H1 (cell line): ENCODE results near the gene PALD1. TPM values are rescaled to one million over a fixed set of nuclear protein-coding genes. Genes with fewer than 3 reads are reported as not detected.

Experiments used
- ASH2L ChIP-seq: fragments of 200-600, 300-600 bp; sonication (generic); IDR thresholded peaks from one replicate; pipeline ENCODE4 v1.7.1; 2017; ENCODE audit warnings: low read length
- ATF2 ChIP-seq: IDR thresholded peaks from 2 replicates; pipeline ENCODE4 v1.6.1; 2012; ENCODE audit warnings: low read length, inconsistent platforms
- BRCA1 ChIP-seq: IDR thresholded peaks from 2 replicates; pipeline ENCODE4 v1.6.1; 2012; ENCODE audit warnings: low read depth, low read length, improper control_type of control experiment
- CBX8 ChIP-seq: fragments of 300-800, 300-1000 bp; sonication (generic); IDR thresholded peaks from 2 replicates; pipeline ENCODE4 v1.7.1; 2016; ENCODE audit warnings: low read depth, low read length, borderline replicate concordance
- CHD1 ChIP-seq: IDR thresholded peaks from 2 replicates; pipeline ENCODE4 v1.6.1; 2012; ENCODE audit warnings: low read depth, low read length, improper control_type of control experiment
- CHD2 ChIP-seq: IDR thresholded peaks from 2 replicates; pipeline ENCODE4 v1.6.1; 2012; ENCODE audit warnings: low read length, improper control_type of control experiment
- CTBP2 ChIP-seq: IDR thresholded peaks from 2 replicates; pipeline ENCODE4 v1.7.0; 2011; ENCODE audit warnings: borderline replicate concordance, mild to moderate bottlenecking, moderate library complexity, mixed read lengths, low read length; ENCODE audit not compliant: insufficient read depth, insufficient read length
- E2F6 ChIP-seq: IDR thresholded peaks from 2 replicates; pipeline ENCODE4 v1.6.1; 2012; ENCODE audit warnings: inconsistent platforms
- EZH2 ChIP-seq: fragments of 200-600 bp; sonication (generic); IDR thresholded peaks from 2 replicates; pipeline ENCODE4 v1.7.1; 2012; ENCODE audit warnings: low read depth, mild to moderate bottlenecking, moderate library complexity, low read length, inconsistent platforms; ENCODE audit not compliant: severe bottlenecking
- HDAC6 ChIP-seq: IDR thresholded peaks from one replicate; pipeline ENCODE4 v1.7.1; 2012; ENCODE audit warnings: low read depth, mild to moderate bottlenecking, inconsistent platforms, low read length, moderate library complexity
- KDM4A ChIP-seq: IDR thresholded peaks from one replicate; pipeline ENCODE4 v1.7.1; 2012; ENCODE audit warnings: low read depth, mild to moderate bottlenecking, moderate library complexity, low read length, inconsistent platforms; ENCODE audit not compliant: severe bottlenecking
- KDM5A ChIP-seq: fragments of 200-600 bp; IDR thresholded peaks from 2 replicates; pipeline ENCODE4 v1.7.1; 2012; ENCODE audit warnings: mild to moderate bottlenecking, low read length, inconsistent platforms, mixed read lengths
- MAX ChIP-seq: IDR thresholded peaks from 2 replicates; pipeline ENCODE4 v1.6.1; 2012; ENCODE audit warnings: inconsistent platforms
- POLR2A ChIP-seq, 2 experiments: IDR thresholded peaks; 1 replicate in 1 of 2; 2 replicates in 1 of 2; pipeline ENCODE4 v1.6.1; 2011; ENCODE audit warnings: low read depth in 2 of 2, low read length in 2 of 2, mild to moderate bottlenecking in 2 of 2; ENCODE audit errors: control extremely low read depth in 1 of 2
- POLR2AphosphoS5 ChIP-seq: IDR thresholded peaks from 2 replicates; pipeline ENCODE4 v1.6.1; 2011; ENCODE audit warnings: low read depth, low read length
- RBBP5 ChIP-seq: IDR thresholded peaks from 2 replicates; pipeline ENCODE4 v1.7.1; 2012; ENCODE audit warnings: low read depth, mild to moderate bottlenecking, inconsistent platforms, low read length, moderate library complexity, borderline replicate concordance
- TAF7 ChIP-seq: optimal IDR thresholded peaks from 2 replicates; pipeline ENCODE3; 2011; ENCODE audit warnings: low read depth, mild to moderate bottlenecking, inconsistent platforms, low read length, moderate library complexity, borderline replicate concordance
- TEAD4 ChIP-seq: IDR thresholded peaks from 2 replicates; pipeline ENCODE4 v1.6.1; 2012; ENCODE audit warnings: low read depth, low read length, inconsistent platforms, mixed read lengths
- ZNF274 ChIP-seq: IDR thresholded peaks from 2 replicates; pipeline ENCODE4 v1.7.0; 2012; ENCODE audit warnings: low read length, borderline replicate concordance; ENCODE audit errors: extremely low read depth
- polyA plus RNA-seq, 7 experiments: library from polyadenylated mRNA; depleted of rRNA in 3 of 7; stranded (reverse) in 5 of 7; unstranded in 2 of 7; fragments of >200 nt in 5 of 7; fragments of 200-250 nt in 2 of 7; gene quantifications; 1 replicate in 5 of 7; 2 replicates in 1 of 7; 4 replicates in 1 of 7; pipeline versions ENCODE4 v1.2.1 to v1.2.3, GENCODE V29; 2011 to 2013; ENCODE audit warnings: missing spikeins in 2 of 7, mixed read lengths in 2 of 7
- total RNA-seq: library from RNA; stranded (reverse); fragmentation: NEBNext Ultra II Directional; extraction: Animal tissue kit (Norgen Biotek cat#: 25700); gene quantifications from 2 replicates; pipeline ENCODE4 v1.2.1, GENCODE V29; 2021

Gene PALD1
- total and polyA plus RNA-seq, 2 of the 8 experiments (the other 6 are each of a cell fraction or from before 2014, with no cell fraction given): 13.3 to 32.8 TPM

- no peak for TF ChIP-seq ATF2
- no peak for TF ChIP-seq CTBP2
- peak; percentile 72 for TF ChIP-seq MAX
- TF ChIP-seq BRCA1: no peak
- no peak for TF ChIP-seq POLR2A (IDR thresholded peaks at IDR 0.05; ENCODE audit: control extremely low read depth in 1 of 2, low read depth in 2 of 2, low read length in 2 of 2)
- TF ChIP-seq KDM4A: peak; percentile 21
- TF ChIP-seq CHD1: no peak
- TF ChIP-seq POLR2AphosphoS5: no peak
- TF ChIP-seq TAF7: no peak
- no peak for TF ChIP-seq HDAC6
- TF ChIP-seq CBX8: no peak
- no peak for TF ChIP-seq CHD2
- no peak for TF ChIP-seq KDM5A
- TF ChIP-seq E2F6: peak; percentile 9; the same call in 1 of the 2 replicates
- peak; percentile 57 for TF ChIP-seq ASH2L
- TF ChIP-seq ZNF274: no peak
- peak; percentile 35 for TF ChIP-seq EZH2
- peak; percentile 66; the same call in 1 of the 2 replicates for TF ChIP-seq RBBP5
- TF ChIP-seq TEAD4: no peak
These were observed 37.2 kb upstream of the PALD1 start, which contains the start of gene NODAL (continued) for GRCh38 chr10:70441161-70441894.
